Astrocyte (in vitro differentiated cells and primary cell): ENCODE results near the gene STARD13. TPM values are rescaled to one million over a fixed set of nuclear protein-coding genes. Genes with fewer than 3 reads are reported as not detected.

Experiments used
- DNase-seq: peaks from one replicate; pipeline ENCODE4 v3.0.0-alpha.2; 2010; ENCODE audit warnings: low read depth
- FAIRE-seq: peaks from 2 replicates; lab custom pipeline; 2011; peaks lifted over from hg19 to GRCh38; lab: Jason Lieb, UNC
- H2AFZ ChIP-seq: 2 replicates; pipeline ENCODE4 v1.6.0; 2012; ENCODE audit warnings: low read depth, low read length, inconsistent platforms
- H3K27ac ChIP-seq: 2 replicates; pipeline ENCODE4 v1.5.1; 2011; ENCODE audit warnings: low read depth, low read length, inconsistent platforms
- H3K27me3 ChIP-seq: 2 replicates; pipeline ENCODE4 v1.6.0; 2011; ENCODE audit warnings: low read length, inconsistent platforms; ENCODE audit not compliant: insufficient read depth
- H3K36me3 ChIP-seq: 2 replicates; pipeline ENCODE4 v1.5.1; 2011; ENCODE audit warnings: low read length, inconsistent platforms; ENCODE audit not compliant: insufficient read depth
- H3K4me1 ChIP-seq: 2 replicates; pipeline ENCODE4 v1.5.1; 2011; ENCODE audit warnings: low read length, inconsistent platforms; ENCODE audit not compliant: insufficient read depth
- H3K4me2 ChIP-seq: 2 replicates; pipeline ENCODE4 v1.6.0; 2012; ENCODE audit warnings: low read length, inconsistent platforms
- H3K4me3 ChIP-seq: 2 replicates; pipeline ENCODE4 v1.5.1; 2011; ENCODE audit warnings: low read depth, mild to moderate bottlenecking, low read length, inconsistent platforms; ENCODE audit not compliant: insufficient read depth
- H3K79me2 ChIP-seq: 2 replicates; pipeline ENCODE4 v1.6.0; 2012; ENCODE audit warnings: mild to moderate bottlenecking, low read length, inconsistent platforms; ENCODE audit not compliant: insufficient read depth
- H3K9ac ChIP-seq: 2 replicates; pipeline ENCODE4 v1.6.0; 2012; ENCODE audit warnings: mild to moderate bottlenecking, low read length, inconsistent platforms
- H3K9me3 ChIP-seq: 2 replicates; pipeline ENCODE4 v1.5.1; 2012; ENCODE audit warnings: low read depth, mild to moderate bottlenecking, low read length, inconsistent platforms; ENCODE audit not compliant: insufficient read depth
- H4K20me1 ChIP-seq: 2 replicates; pipeline ENCODE4 v1.6.0; 2012; ENCODE audit warnings: low read length, inconsistent platforms; ENCODE audit not compliant: insufficient read depth
- H3K27ac Mint-ChIP-seq: one replicate; pipeline ENCODE4 v1.8.0; 2021; ENCODE audit warnings: mild to moderate bottlenecking, mixed read lengths; ENCODE audit not compliant: unreplicated experiment
- H3K27me3 Mint-ChIP-seq: one replicate; pipeline ENCODE4 v1.8.0; 2021; ENCODE audit warnings: low read depth, mixed read lengths; ENCODE audit not compliant: unreplicated experiment
- H3K36me3 Mint-ChIP-seq: one replicate; pipeline ENCODE4 v1.8.0; 2021; ENCODE audit warnings: low read depth, mixed read lengths; ENCODE audit not compliant: unreplicated experiment
- H3K4me1 Mint-ChIP-seq: one replicate; pipeline ENCODE4 v1.8.0; 2021; ENCODE audit warnings: low read depth, mixed read lengths; ENCODE audit not compliant: unreplicated experiment
- H3K4me3 Mint-ChIP-seq: one replicate; pipeline ENCODE4 v1.8.0; 2021; ENCODE audit warnings: mild to moderate bottlenecking, moderate library complexity, mixed read lengths; ENCODE audit not compliant: unreplicated experiment
- H3K9me3 Mint-ChIP-seq: one replicate; pipeline ENCODE4 v1.8.0; 2021; ENCODE audit warnings: mild to moderate bottlenecking, mixed read lengths; ENCODE audit not compliant: unreplicated experiment
- CTCF ChIP-seq: IDR thresholded peaks from 2 replicates; pipeline ENCODE4 v1.5.1; 2011; ENCODE audit warnings: low read depth, mild to moderate bottlenecking, inconsistent platforms, low read length, moderate library complexity; ENCODE audit not compliant: insufficient read depth
- EZH2 ChIP-seq: IDR thresholded peaks from 2 replicates; pipeline ENCODE4 v1.6.1; 2012; ENCODE audit warnings: mild to moderate bottlenecking, low read length, inconsistent platforms; ENCODE audit not compliant: insufficient read depth
- total RNA-seq: library from RNA; stranded (reverse); gene quantifications from 2 replicates; pipeline ENCODE4 v1.2.1, GENCODE V29; 2021

Gene STARD13
- total RNA-seq, 1 donor from 2014 or later: 30.1 TPM

- no peak for TF ChIP-seq CTCF
- Mint-ChIP-seq H3K4me3 (no peak overlapping the region), H3K9me3 (no peaks in the 10 kb centered on the region), H3K36me3 (peaks cover 8% of the 10 kb centered on the region), H3K4me1 (peaks cover 88% of the 10 kb centered on the region), H3K27ac (peak overlapping the region; percentile 31), H3K27me3 (no peaks in the 10 kb centered on the region)
- Histone ChIP-seq H3K36me3 (peaks cover 4% of the 10 kb centered on the region), H3K4me1 (peaks cover 41% of the 10 kb centered on the region), H3K27ac (peak overlapping the region; percentile 28), H3K27me3 (no peaks in the 10 kb centered on the region), H4K20me1 (peaks cover 54% of the 10 kb centered on the region), H3K9me3 (no peaks in the 10 kb centered on the region), H3K4me3 (no peak overlapping the region), H3K9ac (no peak overlapping the region), H2AFZ (no peak overlapping the region), H3K79me2 (peaks cover 100% of the 10 kb centered on the region), H3K4me2 (no peak overlapping the region)
- FAIRE-seq (no peak), DNase-seq (no peak)
These were observed 22.6 kb downstream of the STARD13 start for GRCh38 chr13:33262997-33263396.

- no peaks in the 10 kb centered on the region for H3K27me3 ChIP-seq
- H3K4me3 ChIP-seq: no peak overlapping the region
- H3K36me3 ChIP-seq: peaks cover 4% of the 10 kb centered on the region
- peak overlapping the region; percentile 36 for H3K4me2 ChIP-seq
- peak overlapping the region; percentile 28 for H3K27ac ChIP-seq
- FAIRE-seq: no peak
- H3K4me1 ChIP-seq: peaks cover 41% of the 10 kb centered on the region
- Mint-ChIP-seq H3K4me1 (peaks cover 86% of the 10 kb centered on the region), H3K4me3 (no peak overlapping the region), H3K9me3 (no peaks in the 10 kb centered on the region), H3K27ac (peak overlapping the region; percentile 81), H3K27me3 (no peaks in the 10 kb centered on the region), H3K36me3 (peaks cover 8% of the 10 kb centered on the region)
- no peaks in the 10 kb centered on the region for H3K9me3 ChIP-seq
- peaks cover 100% of the 10 kb centered on the region for H3K79me2 ChIP-seq
- no peak for TF ChIP-seq CTCF
- no peak for TF ChIP-seq EZH2
- H4K20me1 ChIP-seq: peaks cover 51% of the 10 kb centered on the region
- H3K9ac ChIP-seq: no peak overlapping the region
- H2AFZ ChIP-seq: no peak overlapping the region
- no peak for DNase-seq
These were observed 23.0 kb downstream of the STARD13 start for GRCh38 chr13:33262594-33262993.

DNA sequence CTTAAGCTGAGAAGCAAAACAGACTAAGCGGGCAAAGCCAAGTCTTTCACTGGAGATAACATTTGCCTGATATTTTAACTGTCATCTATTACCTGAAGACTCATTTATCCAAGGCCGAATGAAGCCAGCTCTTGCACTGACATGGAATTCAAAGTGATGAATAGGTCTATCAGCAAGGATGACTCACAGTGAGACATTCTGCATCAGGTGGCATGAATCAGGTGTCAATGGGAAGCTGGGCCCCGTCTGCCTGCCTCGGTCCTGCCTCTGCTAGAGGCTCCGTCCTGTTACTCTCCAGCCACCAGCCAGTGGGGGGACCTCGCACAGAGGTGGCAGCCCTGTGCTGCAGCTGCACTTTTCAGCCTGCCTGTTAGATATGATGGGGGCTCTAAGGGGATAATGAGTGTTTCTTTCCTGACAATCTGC, 23.5 kb downstream of the STARD13 start:
- H3K4me3 ChIP-seq: no peak overlapping the region
- H3K27ac ChIP-seq: peak overlapping the region; percentile 36
- no peak overlapping the region for H3K9ac ChIP-seq
- peaks cover 81% of the 10 kb centered on the region for H3K4me1 Mint-ChIP-seq
- peak overlapping the region; percentile 81 for H3K27ac Mint-ChIP-seq
- H3K4me2 ChIP-seq: peak overlapping the region; percentile 36
- no peak for TF ChIP-seq CTCF
- no peak for TF ChIP-seq EZH2
- H4K20me1 ChIP-seq: peaks cover 46% of the 10 kb centered on the region
- no peak overlapping the region for H3K4me3 Mint-ChIP-seq
- H3K79me2 ChIP-seq: peaks cover 100% of the 10 kb centered on the region
- peaks cover 41% of the 10 kb centered on the region for H3K4me1 ChIP-seq
- H3K9me3 ChIP-seq: no peaks in the 10 kb centered on the region
- H3K36me3 Mint-ChIP-seq: peaks cover 6% of the 10 kb centered on the region
- no peaks in the 10 kb centered on the region for H3K9me3 Mint-ChIP-seq
- no peak overlapping the region for H2AFZ ChIP-seq
- no peaks in the 10 kb centered on the region for H3K36me3 ChIP-seq
- no peaks in the 10 kb centered on the region for H3K27me3 Mint-ChIP-seq
- DNase-seq: peak; percentile 76
- no peaks in the 10 kb centered on the region for H3K27me3 ChIP-seq
- no peak for FAIRE-seq
